ELR (cell line): ENCODE data around the gene ATP6V0B.

Experiments used
- DNase-seq: peaks from one replicate; pipeline ENCODE4 v3.0.0-alpha.2; 2015; ENCODE audit warnings: low read depth

Gene ATP6V0B

GRCh38 chr1:43969746-43970466 lies 4.9 kb upstream of the ATP6V0B start, which contains the start of gene DPH2:
Gene DPH2, plus strand, starts transcription at chr1:43970010. Its CDS starts 166 bp downstream, at chr1:43970176.
- DNase-seq = peak; percentile 99

GRCh38 chr1:43970502-43970901 lies 4.3 kb upstream of the ATP6V0B start:
- DNase-seq = no peak

- DNase-seq = no peak
Observed at GRCh38 chr1:43970911-43971310, 3.8 kb upstream of the ATP6V0B start.

GRCh38 chr1:43971336-43971980 lies 3.3 kb upstream of the ATP6V0B start:
- no peak for DNase-seq

- DNase-seq = peak; percentile 32
Observed at GRCh38 chr1:43973981-43974442, 748 bp upstream of the ATP6V0B start.

DNA sequence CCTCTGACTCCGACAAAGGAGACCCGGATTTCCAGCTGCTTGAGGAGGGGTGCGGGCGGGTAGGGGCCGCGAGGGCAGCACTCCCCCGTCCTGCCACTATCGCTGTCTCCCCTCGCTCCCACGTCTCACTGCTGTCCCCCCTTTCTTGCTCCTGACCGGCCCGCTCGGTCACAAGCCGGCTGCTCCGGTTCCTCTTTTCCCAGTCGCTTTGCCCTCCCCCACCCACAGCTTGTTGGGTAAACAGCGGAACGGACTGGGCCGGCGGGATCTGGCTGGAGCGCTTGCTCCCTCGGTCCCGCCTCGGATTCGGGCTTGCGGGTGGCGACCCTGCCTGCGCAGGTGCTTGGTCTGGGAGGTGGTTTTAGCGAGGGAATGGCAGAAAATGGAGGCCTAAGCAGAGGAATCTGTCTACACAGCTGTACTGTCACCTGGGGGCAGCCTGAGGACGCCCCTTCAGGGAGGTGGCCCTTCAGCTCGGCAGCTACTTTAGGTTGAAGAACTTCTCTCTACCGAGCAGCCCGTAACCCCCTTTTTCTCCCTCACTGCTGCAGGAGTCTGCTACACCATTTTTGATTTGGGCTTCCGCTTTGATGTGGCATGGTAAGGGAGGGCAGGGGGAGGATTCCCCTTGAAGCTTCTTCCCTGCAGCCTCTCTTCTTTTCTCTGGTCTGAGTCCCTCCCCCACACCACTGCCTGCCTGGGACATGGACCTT lies 645 bp downstream of the ATP6V0B start:
- peak; percentile 42 for DNase-seq

- DNase-seq = peak; percentile 35
Observed at GRCh38 chr1:43976045-43976444, 1.3 kb downstream of the ATP6V0B start.

DNA sequence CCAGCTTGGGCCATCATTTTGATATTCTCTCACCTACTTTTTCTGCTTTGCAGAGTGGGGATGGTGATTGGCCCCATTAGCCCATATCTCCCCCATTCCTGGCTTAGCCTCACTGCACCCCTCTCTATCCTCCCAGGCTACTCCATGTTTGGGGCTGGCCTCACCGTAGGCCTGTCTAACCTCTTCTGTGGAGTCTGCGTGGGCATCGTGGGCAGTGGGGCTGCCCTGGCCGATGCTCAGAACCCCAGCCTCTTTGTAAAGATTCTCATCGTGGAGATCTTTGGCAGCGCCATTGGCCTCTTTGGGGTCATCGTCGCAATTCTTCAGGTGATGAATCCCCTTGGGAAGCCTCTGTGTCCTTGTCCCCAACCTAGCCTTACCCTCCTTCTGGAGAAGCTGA lies 2.1 kb downstream of the ATP6V0B start:
- no peak for DNase-seq

- DNase-seq = no peak
Observed at GRCh38 chr1:43977376-43978263, 2.9 kb downstream of the ATP6V0B start.

DNA sequence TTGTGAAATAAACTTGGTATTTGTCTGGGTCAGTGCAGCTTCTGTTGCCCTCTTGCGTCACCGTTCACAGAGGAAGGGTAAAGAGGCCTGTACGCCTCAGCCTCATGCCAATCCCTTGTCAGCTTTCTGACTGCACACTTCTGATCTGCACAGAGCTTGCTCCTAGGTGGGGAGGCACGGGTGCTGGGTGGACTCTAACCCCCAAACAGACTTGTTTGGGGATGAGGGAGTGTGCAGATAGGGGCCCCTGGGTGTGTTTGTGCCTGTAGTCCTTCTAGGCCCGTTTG lies 3.4 kb downstream of the ATP6V0B start:
- DNase-seq = no peak

- DNase-seq = peak; percentile 62
Observed at GRCh38 chr1:43978551-43979260, 3.9 kb downstream of the ATP6V0B start, which contains the start of gene B4GALT2. Gene B4GALT2, plus strand, starts transcription at chr1:43979210. Its CDS starts 1,951 bp downstream, at chr1:43981161.

DNA sequence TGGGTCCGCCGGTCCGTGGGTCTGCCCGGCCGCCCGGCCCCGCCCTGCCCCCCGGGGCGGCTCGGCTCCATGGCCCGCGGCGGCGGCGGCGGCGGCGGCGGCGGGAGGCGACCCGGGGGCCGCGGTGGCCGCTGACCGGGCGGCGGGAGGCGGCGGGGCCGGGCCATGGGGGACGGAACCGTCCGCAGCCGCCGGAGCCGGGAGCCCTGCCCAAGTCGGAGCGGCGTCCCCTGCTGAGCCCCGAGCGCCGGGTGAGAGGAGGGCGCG lies 4.4 kb downstream of the ATP6V0B start:
- DNase-seq = no peak

DNA sequence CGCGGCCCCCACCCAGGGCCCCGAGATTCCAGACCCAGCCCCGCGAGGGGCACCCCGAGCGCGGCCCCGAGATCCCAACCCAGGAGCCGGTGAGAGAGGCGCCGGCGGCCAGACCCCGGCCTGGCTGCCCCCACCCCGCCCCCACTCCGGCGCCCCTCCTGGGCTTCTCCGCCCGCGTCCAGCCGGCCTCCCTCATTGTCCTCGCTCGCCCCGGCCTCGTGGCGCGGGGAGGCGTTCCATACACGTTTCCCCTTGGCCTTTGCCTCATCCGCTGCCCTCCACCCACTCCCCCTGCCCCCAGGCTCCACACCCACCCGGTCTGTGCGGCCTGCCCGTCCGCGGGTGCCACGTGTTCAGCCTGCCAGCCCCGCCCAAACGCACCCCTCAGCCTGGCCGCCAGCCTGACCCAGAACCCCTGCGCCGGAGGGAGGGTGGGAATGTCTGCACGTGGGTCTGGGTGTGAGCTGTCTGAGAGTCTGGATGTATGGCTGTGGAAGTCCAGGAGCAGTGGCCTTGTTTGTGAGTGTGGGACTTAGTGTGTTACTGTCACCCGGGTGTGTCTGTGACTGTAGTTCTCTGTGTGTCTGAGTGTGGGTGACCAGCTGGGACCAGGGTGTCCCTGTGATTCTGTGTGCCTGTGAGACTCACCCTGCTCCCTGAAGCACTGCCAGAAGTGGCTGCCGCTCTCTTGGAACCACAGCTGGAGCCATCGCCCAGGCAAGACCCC lies 4.9 kb downstream of the ATP6V0B start:
- peak; percentile 79 for DNase-seq

DNA sequence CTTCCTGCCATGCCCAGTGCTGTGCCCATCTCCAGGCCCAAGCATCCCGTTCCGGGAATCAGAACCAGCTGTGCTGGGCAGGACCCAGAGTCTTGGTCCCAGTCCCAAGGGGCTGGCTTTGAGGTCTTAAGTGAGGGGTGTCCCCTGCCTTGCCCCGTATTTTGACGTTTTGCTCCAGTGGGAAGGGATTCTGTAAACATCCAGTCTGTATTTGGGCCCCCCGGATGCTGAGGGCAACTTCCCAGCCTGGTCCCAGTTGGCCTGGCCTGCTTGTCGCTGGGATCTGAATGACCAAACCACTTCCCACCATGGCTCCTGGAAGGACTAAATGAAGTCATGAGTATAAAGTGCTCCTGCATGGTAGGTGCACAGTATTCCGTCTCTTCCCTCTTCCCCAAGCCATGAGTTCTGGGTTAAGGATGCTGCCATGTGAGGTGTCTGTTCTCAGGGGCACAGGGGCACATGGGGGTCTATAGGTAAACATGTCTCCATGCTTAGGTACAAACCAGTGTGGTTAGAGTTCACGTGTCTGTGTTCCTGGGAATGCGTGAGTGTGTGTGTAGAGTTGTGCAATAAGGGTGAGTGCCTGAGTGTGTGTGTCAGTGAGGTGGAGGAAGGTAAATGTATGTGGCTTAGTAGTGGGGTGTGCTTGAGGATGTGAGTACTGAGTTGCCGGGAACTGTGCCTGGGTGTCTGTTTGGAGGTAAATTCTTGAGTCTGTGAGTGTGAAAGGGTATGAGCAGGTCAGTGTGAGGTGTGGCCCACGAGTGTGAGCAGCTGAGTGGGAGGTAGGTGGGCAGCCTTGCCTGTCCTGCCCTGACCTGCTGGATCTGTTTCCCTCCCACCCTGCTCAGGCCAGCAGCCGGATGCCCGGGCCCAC lies 5.7 kb downstream of the ATP6V0B start:
- peak; percentile 64 for DNase-seq

GRCh38 chr1:43981135-43981491 lies 6.4 kb downstream of the ATP6V0B start:
- DNase-seq = no peak

GRCh38 chr1:43981636-43982035 lies 6.9 kb downstream of the ATP6V0B start:
- no peak for DNase-seq

- no peak for DNase-seq
Observed at GRCh38 chr1:43982241-43982640, 7.5 kb downstream of the ATP6V0B start.

- DNase-seq = no peak
Observed at GRCh38 chr1:43982808-43983207, 8.0 kb downstream of the ATP6V0B start.

DNA sequence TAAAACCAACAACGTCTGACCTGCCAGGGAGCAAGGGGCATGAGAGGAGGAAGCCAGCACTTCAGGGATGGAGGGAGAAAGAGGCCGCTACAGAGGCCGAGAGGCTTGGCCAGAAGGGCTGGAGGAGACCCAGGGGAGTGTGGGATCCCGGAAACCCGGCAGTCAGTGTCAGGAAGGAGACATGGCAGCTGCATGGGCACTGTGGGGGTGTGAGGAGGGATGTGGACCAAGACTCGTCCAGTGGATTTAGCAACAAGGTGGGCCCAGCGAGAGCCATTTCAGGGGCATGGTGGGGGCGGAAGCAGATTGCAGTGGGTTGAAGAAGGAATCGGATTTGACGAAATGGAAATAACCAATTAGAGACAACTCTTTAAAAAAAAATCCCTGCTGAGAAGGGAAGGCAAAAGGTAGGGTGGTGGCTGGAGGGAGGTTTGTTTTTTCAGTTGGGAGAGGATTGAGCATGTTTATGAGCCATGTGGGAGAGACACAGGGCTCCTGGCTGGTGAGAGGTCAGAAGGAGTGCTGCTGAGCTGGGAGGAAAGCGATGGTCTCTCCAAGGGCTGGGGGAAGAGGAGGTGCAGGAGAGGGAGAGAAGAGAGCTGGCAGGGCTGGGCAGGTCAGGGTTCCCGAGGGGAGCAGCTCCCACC lies 8.6 kb downstream of the ATP6V0B start:
- no peak for DNase-seq

GRCh38 chr1:43984855-43985254 lies 10.1 kb downstream of the ATP6V0B start:
- no peak for DNase-seq
